Endothelial cell of umbilical vein (primary cell): ENCODE data around the gene C2orf81. TPM values are rescaled to one million over a fixed set of nuclear protein-coding genes. Genes with fewer than 3 reads are reported as not detected.

Source experiments
- BruUV-seq: library from RNA; stranded (reverse); fragments of 400-500 nt; replicated peaks from 2 replicates; lab custom pipeline; 2021; lab: Mats Ljungman, UMichigan
- CTCF ChIA-PET: fragments of 300-600, 350-600 bp; sonication (Branson Sonifier 250); formaldehyde crosslinking; loops from one replicate; lab custom pipeline; 2021; ENCODE audit warnings: antibody characterized with exemption, inconsistent platforms; lab: Charles Lee
- POLR2A ChIA-PET: fragments of 300-600, 350-600 bp; sonication (Branson Sonifier 250); formaldehyde crosslinking; loops from one replicate; lab custom pipeline; 2021; ENCODE audit warnings: antibody characterized with exemption, inconsistent platforms; lab: Charles Lee
- DNase-seq: peaks from one replicate; pipeline ENCODE4 v3.0.0-alpha.2; 2011; ENCODE audit warnings: low read depth, low spot score
- FAIRE-seq: peaks from 2 replicates; lab custom pipeline; 2011; peaks lifted over from hg19 to GRCh38; lab: Jason Lieb, UNC
- H2AFZ ChIP-seq: 2 replicates; pipeline ENCODE4 v1.6.0; 2012; ENCODE audit warnings: low read depth, low read length, control low read depth, inconsistent platforms
- H3K27ac ChIP-seq: 2 replicates; pipeline ENCODE4 v1.5.1; 2011; ENCODE audit warnings: low read depth, mild to moderate bottlenecking, control low read depth, low read length, moderate library complexity; ENCODE audit not compliant: insufficient read depth
- H3K27me3 ChIP-seq, 2 experiments: 2 replicates each; pipeline versions ENCODE4 v1.6.0 to v1.6.1; 2011; ENCODE audit warnings: low read length in 2 of 2, mixed read lengths in 1 of 2; ENCODE audit not compliant: control insufficient read depth in 2 of 2, insufficient read depth in 2 of 2
- H3K36me3 ChIP-seq, 2 experiments: 2 replicates in 1 of 2; 3 replicates in 1 of 2; pipeline ENCODE4 v1.5.1; 2011; ENCODE audit warnings: low read length in 2 of 2, mild to moderate bottlenecking in 1 of 2, moderate library complexity in 1 of 2; ENCODE audit not compliant: control insufficient read depth in 2 of 2, insufficient read depth in 2 of 2; ENCODE audit errors: extremely low read depth in 1 of 2
- H3K4me1 ChIP-seq: 3 replicates; pipeline ENCODE4 v1.5.1; 2011; ENCODE audit warnings: mild to moderate bottlenecking, low read length; ENCODE audit not compliant: control insufficient read depth, insufficient read depth; ENCODE audit errors: extremely low read depth
- H3K4me2 ChIP-seq: 2 replicates; pipeline ENCODE4 v1.6.1; 2011; ENCODE audit warnings: low read length, control low read depth, mixed read lengths; ENCODE audit not compliant: insufficient read depth
- H3K4me3 ChIP-seq, 3 experiments: fragments of 200-600 bp in 1 of 3; sonication (generic), shearing (Covaris generic) in 1 of 3; replicated peaks in 1 of 3; 2 replicates each; pipeline ENCODE4 v1.5.1; 2011 to 2016; ENCODE audit warnings: control low read depth in 3 of 3, low read length in 3 of 3, mild to moderate bottlenecking in 2 of 3, inconsistent platforms in 1 of 3, low read depth in 1 of 3, moderate library complexity in 1 of 3; ENCODE audit not compliant: insufficient read depth in 1 of 3
- H3K79me2 ChIP-seq: 2 replicates; pipeline ENCODE4 v1.6.0; 2012; ENCODE audit warnings: low read length, inconsistent platforms; ENCODE audit not compliant: control insufficient read depth, insufficient read depth
- H3K9ac ChIP-seq: replicated peaks from 2 replicates; pipeline ENCODE3; 2011; ENCODE audit warnings: low read length, control low read depth; ENCODE audit not compliant: insufficient read depth; ENCODE audit errors: extremely low read depth
- H3K9me1 ChIP-seq: replicated peaks from 3 replicates; pipeline ENCODE4 v1.6.0; 2011; ENCODE audit warnings: mild to moderate bottlenecking, low read length; ENCODE audit not compliant: control insufficient read depth, insufficient read depth; ENCODE audit errors: extremely low read depth
- H3K9me3 ChIP-seq: replicated peaks from 2 replicates; pipeline ENCODE4 v1.5.1; 2012; ENCODE audit warnings: low read length, inconsistent platforms; ENCODE audit not compliant: control insufficient read depth, insufficient read depth
- H4K20me1 ChIP-seq: replicated peaks from 2 replicates; pipeline ENCODE3; 2011; ENCODE audit warnings: mild to moderate bottlenecking, low read length; ENCODE audit not compliant: control insufficient read depth, insufficient read depth; ENCODE audit errors: extremely low read depth
- CTCF ChIP-seq, 2 donors: IDR thresholded peaks; 1 replicate in 1 of 2; 2 replicates in 1 of 2; pipeline ENCODE4 v1.5.1; 2011; ENCODE audit warnings: low read length in 2 of 2, mild to moderate bottlenecking in 2 of 2, moderate library complexity in 2 of 2, control low read depth in 1 of 2, inconsistent platforms in 1 of 2, low read depth in 1 of 2; ENCODE audit not compliant: insufficient read depth in 1 of 2; ENCODE audit errors: extremely low read depth in 1 of 2
- EZH2 ChIP-seq: IDR thresholded peaks from 2 replicates; pipeline ENCODE4 v1.6.1; 2012; ENCODE audit warnings: borderline replicate concordance, low read depth, mild to moderate bottlenecking, moderate library complexity, low read length, inconsistent platforms; ENCODE audit not compliant: severe bottlenecking
- FOS ChIP-seq: IDR thresholded peaks from 2 replicates; pipeline ENCODE4 v1.6.1; 2011; ENCODE audit warnings: mild to moderate bottlenecking, low read length, moderate library complexity, borderline replicate concordance; ENCODE audit not compliant: insufficient read depth
- GATA2 ChIP-seq: IDR thresholded peaks from 2 replicates; pipeline ENCODE4 v1.7.0; 2011; ENCODE audit warnings: low read depth, mild to moderate bottlenecking, moderate library complexity, mixed read lengths, low read length; ENCODE audit not compliant: insufficient read length, insufficient read depth
- JUN ChIP-seq: IDR thresholded peaks from 2 replicates; pipeline ENCODE4 v1.6.1; 2011; ENCODE audit warnings: borderline replicate concordance, low read depth; ENCODE audit not compliant: insufficient read length, insufficient read depth
- MAX ChIP-seq: IDR thresholded peaks from 2 replicates; pipeline ENCODE4 v1.6.1; 2011; ENCODE audit not compliant: insufficient read depth, insufficient read length
- MYC ChIP-seq: IDR thresholded peaks from one replicate; pipeline ENCODE4 v1.6.1; 2011; ENCODE audit warnings: mild to moderate bottlenecking, low read depth, low read length
- POLR2A ChIP-seq: IDR thresholded peaks from 2 replicates; pipeline ENCODE4 v1.6.1; 2012; ENCODE audit warnings: low read depth, mild to moderate bottlenecking, control low read depth, low read length
- POLR2AphosphoS5 ChIP-seq: IDR thresholded peaks from 2 replicates; pipeline ENCODE4 v1.6.1; 2012; ENCODE audit warnings: low read depth, mild to moderate bottlenecking, control low read depth, low read length, moderate library complexity; ENCODE audit not compliant: insufficient read depth
- dilution Hi-C: fragments of 300-500 bp; cut with MboI; formaldehyde crosslinking; loops from one replicate; pipeline ENCODE4 v1.15.0; 2019; ENCODE audit warnings: low sequenced_read_pairs; ENCODE audit not compliant: extremely low pct_ligation_motif_present
- intact Hi-C: fragments of 100-400 bp; cut with micrococcal nuclease; formaldehyde crosslinking; loops from one replicate; pipeline ENCODE4 v1.10.0; 2022
- polyA plus RNA-seq, 4 experiments: library from polyadenylated mRNA; depleted of rRNA in 3 of 4; stranded (reverse) in 3 of 4; unstranded in 1 of 4; fragments of >200 nt; gene quantifications; 2 replicates each; pipeline versions ENCODE4 v1.2.1 to v1.2.3, GENCODE V29; 2011 to 2012; ENCODE audit warnings: missing spikeins in 1 of 4
- total RNA-seq: library from RNA; stranded (reverse); gene quantifications from 2 replicates; pipeline ENCODE4 v1.2.3, GENCODE V29; 2021

Gene C2orf81
- total and polyA plus RNA-seq, 2 donors (not counting 3 experiments of a cell fraction or from before 2014, with no cell fraction given): 0.17 to 0.71 TPM

- Histone ChIP-seq H3K9ac (no peak overlapping the region), H4K20me1 (no peaks in the 10 kb centered on the region), H3K9me3 (no peaks in the 10 kb centered on the region), H3K4me1 (no peaks in the 10 kb centered on the region), H3K79me2 (peaks cover 2% of the 10 kb centered on the region), H3K4me3 (no peak overlapping the region), H3K27me3 (no peaks in the 10 kb centered on the region), H3K27ac (no peak overlapping the region), H2AFZ (no peak overlapping the region), H3K4me2 (no peak overlapping the region), H3K36me3 (peaks cover 10 to 45% of the 10 kb centered on the region in 2 experiments), H3K9me1 (no peaks in the 10 kb centered on the region)
- DNase-seq (no peak), FAIRE-seq (no peak)
- POLR2A ChIA-PET: no interaction called here
- intact Hi-C loops (no loop called here), dilution Hi-C loops (no loop called here)
- CTCF ChIA-PET: no interaction called here
- TF ChIP-seq MYC: no peak
- no peak for TF ChIP-seq POLR2A
- no peak for TF ChIP-seq MAX
- no peak for TF ChIP-seq CTCF (IDR thresholded peaks at IDR 0.05; ENCODE audit: extremely low read depth in 1 of 2, insufficient read depth in 1 of 2, low read depth in 1 of 2, low read length in 2 of 2)
- TF ChIP-seq FOS: no peak
- no peak for TF ChIP-seq GATA2
- no peak for TF ChIP-seq POLR2AphosphoS5
- no peak for TF ChIP-seq EZH2
- TF ChIP-seq JUN: no peak
- BruUV-seq: no TSS peak
Observed at GRCh38 chr2:74372674-74373073, 48.7 kb downstream of the C2orf81 start.
